Activated CD8-positive, alpha-beta memory T cell treated with anti-CD3 and anti-CD28 coated beads for 36 hours (primary cell): ENCODE data around the gene NOTUM. TPM values are rescaled to one million over a fixed set of nuclear protein-coding genes. Genes with fewer than 3 reads are reported as not detected.

ENCODE experiments used
- CTCF ChIA-PET: fragments of 350-600 bp; sonication (Branson Sonifier 250); formaldehyde crosslinking; loops from one replicate; lab custom pipeline; 2021; ENCODE audit warnings: antibody characterized with exemption; lab: Charles Lee
- POLR2A ChIA-PET: fragments of 350-600 bp; sonication (Branson Sonifier 250); formaldehyde crosslinking; loops from one replicate; lab custom pipeline; 2021; ENCODE audit warnings: antibody characterized with exemption; lab: Charles Lee
- total RNA-seq, 2 experiments: library from RNA; stranded (reverse); gene quantifications; one replicate each; pipeline ENCODE4 v1.2.3, GENCODE V29; 2021

The NOTUM gene
- total RNA-seq, 2 experiments from 2014 or later = 0.38 to 0.40 TPM

GRCh38 chr17:81902653-81903414 is 58.2 kb downstream of the NOTUM start:
- ChIA-PET CTCF (interaction anchor here (1.1 kb wide), 1 partner anchor 9 kb away, joined by 3 read pairs; no protein-coding TSS in a partner anchor), POLR2A (interaction anchor here (1.0 to 1.2 kb wide), 2 partner anchors 11 kb away, joined by 4 read pairs; partner anchors contain the start of genes ALYREF and ANAPC11)

Other genes with a start within 250 kb of the NOTUM start
- gene SLC25A10, start 248.9 kb downstream of the NOTUM start, total RNA-seq = 10 to 100 TPM; 39.6 to 39.8 TPM
- gene GCGR, start 157.0 kb downstream of the NOTUM start, total RNA-seq = not detected
- 10 to 100 TPM; 44.5 to 46.3 TPM for gene MCRIP1, start 127.9 kb downstream of the NOTUM start, total RNA-seq
- gene PPP1R27, start 126.1 kb downstream of the NOTUM start, total RNA-seq = not detected
- gene P4HB, start 100.7 kb downstream of the NOTUM start, total RNA-seq = 100 to 1,000 TPM; 493 to 503 TPM
- 100 to 1,000 TPM; 669 to 688 TPM for gene ARHGDIA, start 89.8 kb downstream of the NOTUM start, total RNA-seq
- gene ALYREF, start 69.6 kb downstream of the NOTUM start, total RNA-seq = 100 to 1,000 TPM; 305 to 310 TPM
- gene ANAPC11, start 69.5 kb downstream of the NOTUM start, total RNA-seq = 100 to 1,000 TPM; 147 TPM
- gene NPB, start 58.9 kb downstream of the NOTUM start, total RNA-seq = under 1 TPM in 1 of 2 experiments, not detected in 1; 0.17 TPM
- gene PCYT2, start 49.8 kb downstream of the NOTUM start, total RNA-seq = 10 to 100 TPM; 30.4 to 30.9 TPM
- gene SIRT7, start 43.0 kb downstream of the NOTUM start, total RNA-seq = 10 to 100 TPM; 37.1 to 39.7 TPM
- 10 to 100 TPM; 28.2 to 29.7 TPM for gene MAFG, start 33.5 kb downstream of the NOTUM start, total RNA-seq
- 100 to 1,000 TPM; 160 to 165 TPM for gene PYCR1, start 23.9 kb downstream of the NOTUM start, total RNA-seq
- gene MYADML2, start 14.0 kb downstream of the NOTUM start, total RNA-seq = not detected
- 10 to 100 TPM; 27.9 to 28.8 TPM for gene ASPSCR1, start 16.4 kb upstream of the NOTUM start, total RNA-seq
- gene CENPX, start 61.7 kb upstream of the NOTUM start, total RNA-seq = 100 to 1,000 TPM; 154 to 158 TPM
- 10 to 100 TPM; 30.2 to 31.3 TPM for gene LRRC45, start 62.1 kb upstream of the NOTUM start, total RNA-seq
- 1 to 10 TPM; 5.1 TPM for gene RAC3, start 70.5 kb upstream of the NOTUM start, total RNA-seq
- 100 to 1,000 TPM; 119 to 129 TPM for gene DCXR, start 76.5 kb upstream of the NOTUM start, total RNA-seq
- gene RFNG, start 90.6 kb upstream of the NOTUM start, total RNA-seq = 10 to 100 TPM; 16.7 to 18.3 TPM
- gene GPS1, start 90.7 kb upstream of the NOTUM start, total RNA-seq = 100 to 1,000 TPM; 118 TPM
- 100 to 1,000 TPM; 187 to 195 TPM for gene DUS1L, start 104.6 kb upstream of the NOTUM start, total RNA-seq
- 100 to 1,000 TPM; 302 to 305 TPM for gene FASN, start 137.0 kb upstream of the NOTUM start, total RNA-seq